Right lobe of liver (tissue), 4 donors: ENCODE measurements around the gene CD101.

Experiments used
- POLR2A ChIP-seq: fragments of 450-650 bp; IDR thresholded peaks from one replicate; pipeline ENCODE4 v1.6.1; 2017; ENCODE audit warnings: antibody characterized with exemption, mild to moderate bottlenecking
- TF ChIP-seq, protein P1 (sequence below), 4 donors: fragments of 200-600 bp in 3 of 4; fragments of 450-650 bp in 1 of 4; IDR thresholded peaks; one replicate each; pipeline versions ENCODE4 v1.5.1 to v1.8.0; 2016 to 2022; ENCODE audit warnings: antibody characterized with exemption in 4 of 4, mild to moderate bottlenecking in 2 of 4
- donor health status: DM: no; HTN: no; CAD: no.
- donor health status: DM: no; HTN: no; CAD: no.
- donor health status: DM: no; HTN: yes; CAD: no.

DNA sequence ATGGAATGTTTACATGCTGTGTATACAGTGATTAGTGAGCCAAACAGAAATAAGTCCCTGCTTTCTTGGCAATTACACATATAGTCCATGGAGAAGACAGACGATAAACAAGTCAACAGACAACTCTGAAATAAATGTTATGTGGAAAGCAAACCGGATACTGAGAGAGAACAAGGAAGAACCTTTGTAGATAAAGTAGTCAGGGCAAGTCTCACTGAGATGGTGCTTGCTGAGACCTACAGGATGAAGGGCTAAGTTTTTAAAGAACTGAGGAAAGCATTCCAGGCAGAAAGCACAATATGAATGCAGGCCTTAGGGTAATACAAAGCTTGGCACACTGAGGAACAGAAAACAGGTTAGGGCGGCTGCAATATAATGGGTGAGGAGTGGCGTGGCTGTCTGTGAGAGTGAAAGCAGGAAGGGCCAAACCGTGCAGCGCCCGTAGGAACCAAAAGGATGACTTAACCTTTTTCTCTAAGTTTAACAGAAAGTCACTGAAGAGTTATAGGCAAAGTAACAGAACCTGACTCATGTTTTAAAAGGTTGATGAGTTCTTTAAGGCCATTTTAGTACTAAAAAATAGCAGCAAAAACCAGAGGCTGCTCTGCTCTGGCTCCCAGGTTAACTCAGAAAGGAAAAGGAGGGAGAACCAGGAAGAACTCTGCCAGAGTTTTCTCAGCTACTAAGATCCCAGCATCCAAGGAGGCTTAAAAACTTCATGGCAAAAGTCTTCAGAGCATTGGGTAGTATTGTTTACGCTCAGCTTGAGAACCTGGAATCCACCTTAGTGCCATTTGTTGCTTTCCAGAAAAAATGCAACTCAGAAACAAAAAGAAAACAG lies 49.9 kb downstream of the CD101 start:
- no peak for TF ChIP-seq POLR2A
- TF ChIP-seq, protein P1, sequence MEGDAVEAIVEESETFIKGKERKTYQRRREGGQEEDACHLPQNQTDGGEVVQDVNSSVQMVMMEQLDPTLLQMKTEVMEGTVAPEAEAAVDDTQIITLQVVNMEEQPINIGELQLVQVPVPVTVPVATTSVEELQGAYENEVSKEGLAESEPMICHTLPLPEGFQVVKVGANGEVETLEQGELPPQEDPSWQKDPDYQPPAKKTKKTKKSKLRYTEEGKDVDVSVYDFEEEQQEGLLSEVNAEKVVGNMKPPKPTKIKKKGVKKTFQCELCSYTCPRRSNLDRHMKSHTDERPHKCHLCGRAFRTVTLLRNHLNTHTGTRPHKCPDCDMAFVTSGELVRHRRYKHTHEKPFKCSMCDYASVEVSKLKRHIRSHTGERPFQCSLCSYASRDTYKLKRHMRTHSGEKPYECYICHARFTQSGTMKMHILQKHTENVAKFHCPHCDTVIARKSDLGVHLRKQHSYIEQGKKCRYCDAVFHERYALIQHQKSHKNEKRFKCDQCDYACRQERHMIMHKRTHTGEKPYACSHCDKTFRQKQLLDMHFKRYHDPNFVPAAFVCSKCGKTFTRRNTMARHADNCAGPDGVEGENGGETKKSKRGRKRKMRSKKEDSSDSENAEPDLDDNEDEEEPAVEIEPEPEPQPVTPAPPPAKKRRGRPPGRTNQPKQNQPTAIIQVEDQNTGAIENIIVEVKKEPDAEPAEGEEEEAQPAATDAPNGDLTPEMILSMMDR (IDR thresholded peaks at IDR 0.05), result no peak
